HepG2 (cell line): ENCODE measurements around the gene IL17A. TPM values are rescaled to one million over a fixed set of nuclear protein-coding genes. Genes with fewer than 3 reads are reported as not detected.

Source experiments
- ATAC-seq: fragments of 200-7000 bp; cut with Tn5 transposase; 3 replicates; pipeline ENCODE4 v1.9.1; 2020; ENCODE audit warnings: mild to moderate bottlenecking, moderate library complexity
- BruUV-seq: library from RNA; stranded (reverse); fragments of 400-500 nt; replicated peaks from 2 replicates; lab custom pipeline; 2021; lab: Mats Ljungman, UMichigan
- CTCF ChIA-PET: fragments of 300-600 bp; formaldehyde crosslinking; extraction: SDS; loops from one replicate; lab custom pipeline; 2021; ENCODE audit warnings: low total read pairs, inconsistent platforms, low intra/inter-chr PET ratio; lab: Yijun Ruan, JAX
- POLR2A ChIA-PET: fragments of 350-600 bp; sonication (Branson Sonifier 250); formaldehyde crosslinking; loops from one replicate; lab custom pipeline; 2020; ENCODE audit warnings: antibody characterized with exemption, inconsistent platforms; lab: Yijun Ruan, JAX
- DNase-seq: peaks from one replicate; pipeline ENCODE4 v3.0.0-alpha.2; 2015; ENCODE audit warnings: low spot score
- FAIRE-seq: peaks from 3 replicates; lab custom pipeline; 2011; peaks lifted over from hg19 to GRCh38; lab: Jason Lieb, UNC
- H2AFZ ChIP-seq: one replicate; pipeline ENCODE4 v1.6.1; 2011; ENCODE audit warnings: low read length, inconsistent platforms
- H3K27ac ChIP-seq: fragments of 300-600 bp; 3 replicates; pipeline ENCODE4 v1.8.0; 2011; ENCODE audit warnings: mixed run types, mild to moderate bottlenecking, mixed read lengths, low read length, inconsistent platforms; ENCODE audit not compliant: insufficient read depth; ENCODE audit errors: extremely low read length
- H3K27me3 ChIP-seq, 2 experiments: fragments of 200-600 bp in 1 of 2; 2 replicates in 1 of 2; 3 replicates in 1 of 2; pipeline versions ENCODE4 v1.6.0 to v1.8.0; 2011; ENCODE audit warnings: low read length in 2 of 2, mild to moderate bottlenecking in 2 of 2, moderate library complexity in 2 of 2, inconsistent platforms in 1 of 2; ENCODE audit not compliant: insufficient read depth in 2 of 2, control insufficient read depth in 1 of 2
- H3K36me3 ChIP-seq, 2 experiments: fragments of 200-600 bp in 1 of 2; replicated peaks in 1 of 2; 2 replicates in 1 of 2; 3 replicates in 1 of 2; pipeline versions ENCODE4 v1.5.1 to v1.8.0; 2011; ENCODE audit warnings: low read length in 2 of 2, inconsistent platforms in 1 of 2; ENCODE audit not compliant: insufficient read depth in 2 of 2, control insufficient read depth in 1 of 2
- H3K4me1 ChIP-seq: 2 replicates; pipeline ENCODE4 v1.5.1; 2012; ENCODE audit warnings: low read length, inconsistent platforms; ENCODE audit not compliant: insufficient read depth
- H3K4me2 ChIP-seq: 2 replicates; pipeline ENCODE4 v1.6.0; 2011; ENCODE audit warnings: low read depth, low read length, inconsistent platforms
- H3K4me3 ChIP-seq, 3 experiments: fragments of 200-600 bp in 1 of 3; sonication (generic), shearing (Covaris generic) in 1 of 3; replicated peaks in 1 of 3; 2 replicates each; pipeline ENCODE4 v1.5.1; 2011 to 2016; ENCODE audit warnings: low read length in 3 of 3, inconsistent platforms in 2 of 3, low read depth in 2 of 3, mild to moderate bottlenecking in 2 of 3, control low read depth in 1 of 3, mixed read lengths in 1 of 3; ENCODE audit not compliant: insufficient read depth in 1 of 3
- H3K79me2 ChIP-seq: one replicate; pipeline ENCODE4 v1.6.1; 2011; ENCODE audit warnings: low read length, inconsistent platforms; ENCODE audit not compliant: insufficient read depth
- H3K9ac ChIP-seq: 2 replicates; pipeline ENCODE4 v1.6.0; 2011; ENCODE audit warnings: mild to moderate bottlenecking, low read depth, low read length, inconsistent platforms; ENCODE audit not compliant: insufficient read depth
- H3K9me3 ChIP-seq: 2 replicates; pipeline ENCODE4 v1.5.1; 2012; ENCODE audit warnings: mild to moderate bottlenecking, low read length
- H4K20me1 ChIP-seq: 2 replicates; pipeline ENCODE4 v1.6.0; 2011; ENCODE audit warnings: inconsistent platforms, mild to moderate bottlenecking, low read length, moderate library complexity; ENCODE audit not compliant: insufficient read depth
- CENPX ChIP-seq: sonication (generic); formaldehyde crosslinking; IDR thresholded peaks from 2 replicates; pipeline ENCODE4 v1.9.0; 2021; ENCODE audit warnings: mild to moderate bottlenecking, missing genetic modification reagents, moderate library complexity
- DNMT1 ChIP-seq: sonication (generic); formaldehyde crosslinking; IDR thresholded peaks from 2 replicates; pipeline ENCODE4 v1.5.1; 2020; ENCODE audit warnings: mild to moderate bottlenecking, missing genetic modification reagents
- FIP1L1 ChIP-seq: fragments of 200-400 bp; formaldehyde crosslinking; IDR thresholded peaks from 2 replicates; pipeline ENCODE4 v1.6.1; 2018; ENCODE audit warnings: low read depth, mild to moderate bottlenecking, low read length, moderate library complexity, borderline replicate concordance; ENCODE audit not compliant: insufficient read depth
- RARA ChIP-seq: IDR thresholded peaks from 2 replicates; pipeline ENCODE4 v1.6.1; 2016; ENCODE audit warnings: missing genetic modification reagents, missing compliant biosample characterization
- RELA ChIP-seq: sonication (generic); formaldehyde crosslinking; IDR thresholded peaks from 2 replicates; pipeline ENCODE4 v1.4.0; 2020; ENCODE audit warnings: missing genetic modification reagents
- ZNF30 ChIP-seq: sonication (generic); formaldehyde crosslinking; IDR thresholded peaks from 2 replicates; pipeline ENCODE4 v1.5.0; 2020; ENCODE audit warnings: mild to moderate bottlenecking, missing genetic modification reagents
- ZNF577 ChIP-seq: sonication (generic); formaldehyde crosslinking; IDR thresholded peaks from 2 replicates; pipeline ENCODE4 v1.4.0; 2020; ENCODE audit warnings: mild to moderate bottlenecking, low read depth, missing genetic modification reagents, borderline replicate concordance
- ZNF629 ChIP-seq: sonication (generic); formaldehyde crosslinking; conservative IDR thresholded peaks from 2 replicates; pipeline ENCODE4 v1.5.0; 2020; ENCODE audit warnings: missing genetic modification reagents
- ZNF768 ChIP-seq: sonication (generic); formaldehyde crosslinking; IDR thresholded peaks from 2 replicates; pipeline ENCODE4 v1.4.0; 2020; ENCODE audit warnings: missing genetic modification reagents
- ZSCAN21 ChIP-seq: sonication (generic); formaldehyde crosslinking; IDR thresholded peaks from 2 replicates; pipeline ENCODE4 v1.8.0; 2022; ENCODE audit warnings: mild to moderate bottlenecking, missing genetic modification reagents, moderate library complexity, borderline replicate concordance
- WGBS: methylation state at CpG from one replicate; pipeline ENCODE4 v1.1.6; 2017; ENCODE audit warnings: low lambda C conversion rate; 5-methylcytosine and 5-hydroxymethylcytosine counted together
- in situ Hi-C: cut with HindIII; loops from 2 replicates; pipeline ENCODE4 v1.10.0; 2017; ENCODE audit warnings: low pct_unique_long_range_greater_than_20kb; ENCODE audit not compliant: extremely low pct_ligation_motif_present
- intact Hi-C: fragments of 100-400 bp; cut with micrococcal nuclease; formaldehyde crosslinking; loops from one replicate; pipeline ENCODE4 v1.10.0; 2022; ENCODE audit not compliant: unreplicated experiment
- polyA plus RNA-seq, 8 experiments: library from polyadenylated mRNA; depleted of rRNA in 3 of 8; stranded (reverse) in 7 of 8; unstranded in 1 of 8; fragments of >200 nt; fragmentation: Illumina TruSeq in 4 of 8; extraction: Trizol in 4 of 8; gene quantifications; 2 replicates each; pipeline versions ENCODE4 v1.2.1 to v1.2.3, GENCODE V29; 2011 to 2016; ENCODE audit warnings: low read depth in 4 of 8, missing spikeins in 1 of 8, mixed read lengths in 1 of 8; ENCODE audit not compliant: insufficient read depth in 1 of 8
- total RNA-seq, 5 experiments: library from RNA; depleted of rRNA; stranded (reverse); fragments of >200 nt; fragmentation: Illumina TruSeq; extraction: Trizol; gene quantifications; 2 replicates each; pipeline ENCODE4 v1.2.3, GENCODE V29; 2016; ENCODE audit warnings: low read depth in 1 of 5
- TF ChIP-seq, protein P1 (sequence below): sonication (generic); formaldehyde crosslinking; IDR thresholded peaks from 2 replicates; pipeline ENCODE4 v1.8.0; 2022; ENCODE audit warnings: mild to moderate bottlenecking, missing genetic modification reagents, borderline replicate concordance
- TF ChIP-seq, protein P2 (sequence below): sonication (generic); formaldehyde crosslinking; IDR thresholded peaks from 2 replicates; pipeline ENCODE4 v1.5.0; 2020; ENCODE audit warnings: mild to moderate bottlenecking, low read depth, missing genetic modification reagents, borderline replicate concordance
- TF ChIP-seq, protein P3 (sequence below): sonication (generic); formaldehyde crosslinking; IDR thresholded peaks from 2 replicates; pipeline ENCODE4 v1.4.0; 2020; ENCODE audit warnings: missing genetic modification reagents, mild to moderate bottlenecking, borderline replicate concordance
- TF ChIP-seq, protein P4 (sequence below): sonication (generic); formaldehyde crosslinking; IDR thresholded peaks from 2 replicates; pipeline ENCODE4 v1.4.0; 2020; ENCODE audit warnings: mild to moderate bottlenecking, missing genetic modification reagents

The IL17A gene
- total and polyA plus RNA-seq, 2 of the 13 experiments (the other 11 are each of a cell fraction or from before 2014, with no cell fraction given): not detected

DNA sequence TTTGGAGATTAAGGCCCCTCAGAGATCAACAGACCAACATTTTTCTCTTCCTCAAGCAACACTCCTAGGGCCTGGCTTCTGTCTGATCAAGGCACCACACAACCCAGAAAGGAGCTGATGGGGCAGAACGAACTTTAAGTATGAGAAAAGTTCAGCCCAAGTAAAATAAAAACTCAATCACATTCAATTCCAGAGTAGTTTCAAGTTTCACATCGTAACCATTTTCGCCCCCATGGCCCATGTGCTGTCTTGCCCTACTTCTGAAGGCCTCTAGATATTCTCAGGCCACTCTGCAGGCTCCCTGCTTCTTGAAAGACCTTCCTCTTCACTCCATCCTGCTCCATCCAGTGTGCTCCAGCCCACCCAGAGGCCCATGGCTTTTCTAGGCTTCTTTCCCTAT, 4.2 kb downstream of the IL17A start:
- TF ChIP-seq CENPX (no peak), FIP1L1 (no peak), RARA (CRISPR knock-in tag) (no peak), ZSCAN21 (CRISPR knock-in tag) (no peak), ZNF30 (CRISPR knock-in tag) (no peak), ZNF768 (no peak), ZNF629 (CRISPR knock-in tag) (no peak), DNMT1 (CRISPR knock-in tag) (no peak), ZNF577 (CRISPR knock-in tag) (no peak), RELA (no peak)
- TF ChIP-seq, protein P1, sequence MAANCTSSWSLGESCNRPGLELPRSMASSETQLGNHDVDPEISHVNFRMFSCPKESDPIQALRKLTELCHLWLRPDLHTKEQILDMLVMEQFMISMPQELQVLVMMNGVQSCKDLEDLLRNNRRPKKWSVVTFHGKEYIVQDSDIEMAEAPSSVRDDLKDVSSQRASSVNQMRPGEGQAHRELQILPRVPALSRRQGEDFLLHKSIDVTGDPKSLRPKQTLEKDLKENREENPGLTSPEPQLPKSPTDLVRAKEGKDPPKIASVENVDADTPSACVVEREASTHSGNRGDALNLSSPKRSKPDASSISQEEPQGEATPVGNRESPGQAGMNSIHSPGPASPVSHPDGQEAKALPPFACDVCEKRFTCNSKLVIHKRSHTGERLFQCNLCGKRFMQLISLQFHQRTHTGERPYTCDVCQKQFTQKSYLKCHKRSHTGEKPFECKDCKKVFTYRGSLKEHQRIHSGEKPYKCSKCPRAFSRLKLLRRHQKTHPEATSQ (CRISPR knock-in tag): no peak
- TF ChIP-seq, protein P2, sequence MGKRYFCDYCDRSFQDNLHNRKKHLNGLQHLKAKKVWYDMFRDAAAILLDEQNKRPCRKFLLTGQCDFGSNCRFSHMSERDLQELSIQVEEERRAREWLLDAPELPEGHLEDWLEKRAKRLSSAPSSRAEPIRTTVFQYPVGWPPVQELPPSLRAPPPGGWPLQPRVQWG (CRISPR knock-in tag): no peak
- TF ChIP-seq, protein P3, sequence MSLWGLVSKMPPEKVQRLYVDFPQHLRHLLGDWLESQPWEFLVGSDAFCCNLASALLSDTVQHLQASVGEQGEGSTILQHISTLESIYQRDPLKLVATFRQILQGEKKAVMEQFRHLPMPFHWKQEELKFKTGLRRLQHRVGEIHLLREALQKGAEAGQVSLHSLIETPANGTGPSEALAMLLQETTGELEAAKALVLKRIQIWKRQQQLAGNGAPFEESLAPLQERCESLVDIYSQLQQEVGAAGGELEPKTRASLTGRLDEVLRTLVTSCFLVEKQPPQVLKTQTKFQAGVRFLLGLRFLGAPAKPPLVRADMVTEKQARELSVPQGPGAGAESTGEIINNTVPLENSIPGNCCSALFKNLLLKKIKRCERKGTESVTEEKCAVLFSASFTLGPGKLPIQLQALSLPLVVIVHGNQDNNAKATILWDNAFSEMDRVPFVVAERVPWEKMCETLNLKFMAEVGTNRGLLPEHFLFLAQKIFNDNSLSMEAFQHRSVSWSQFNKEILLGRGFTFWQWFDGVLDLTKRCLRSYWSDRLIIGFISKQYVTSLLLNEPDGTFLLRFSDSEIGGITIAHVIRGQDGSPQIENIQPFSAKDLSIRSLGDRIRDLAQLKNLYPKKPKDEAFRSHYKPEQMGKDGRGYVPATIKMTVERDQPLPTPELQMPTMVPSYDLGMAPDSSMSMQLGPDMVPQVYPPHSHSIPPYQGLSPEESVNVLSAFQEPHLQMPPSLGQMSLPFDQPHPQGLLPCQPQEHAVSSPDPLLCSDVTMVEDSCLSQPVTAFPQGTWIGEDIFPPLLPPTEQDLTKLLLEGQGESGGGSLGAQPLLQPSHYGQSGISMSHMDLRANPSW (CRISPR knock-in tag): no peak
- TF ChIP-seq, protein P4, sequence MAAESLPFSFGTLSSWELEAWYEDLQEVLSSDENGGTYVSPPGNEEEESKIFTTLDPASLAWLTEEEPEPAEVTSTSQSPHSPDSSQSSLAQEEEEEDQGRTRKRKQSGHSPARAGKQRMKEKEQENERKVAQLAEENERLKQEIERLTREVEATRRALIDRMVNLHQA (CRISPR knock-in tag): no peak

More for the DNA sequence above, 4.2 kb downstream of the IL17A start:
- FAIRE-seq (no peak), DNase-seq (no peak), ATAC-seq (no peak)
- no peaks in the 10 kb centered on the region for H4K20me1 ChIP-seq
- peaks cover 1 to 15% of the 10 kb centered on the region in 2 experiments; a peak in 3 of 5 replicates for H3K27me3 ChIP-seq
- H3K79me2 ChIP-seq: no peaks in the 10 kb centered on the region
- no peaks in the 10 kb centered on the region for H3K9me3 ChIP-seq
- peaks cover 8% of the 10 kb centered on the region for H3K4me1 ChIP-seq
- H3K4me2 ChIP-seq: no peak overlapping the region
- no peak overlapping the region for H2AFZ ChIP-seq
- 10% methylated on average over 3 of the region's 3 CpGs for WGBS
- ChIA-PET POLR2A (no interaction called here), CTCF (no interaction called here)
- BruUV-seq: no TSS peak
- no peak overlapping the region for H3K4me3 ChIP-seq
- in situ Hi-C loops (no loop called here), intact Hi-C loops (no loop called here)
- H3K9ac ChIP-seq: no peak overlapping the region
- H3K36me3 ChIP-seq: no peaks in the 10 kb centered on the region
- H3K27ac ChIP-seq: no peak overlapping the region
